NCI-H2227 treated with DMSO at 0.1 percent for 48 hours (cell line): ENCODE data around the gene TSTD1.
A peak's percentile ranks its signal among the peaks of the same experiment; 100 is the strongest.
"Not testable (repeated sequence)": the region's sequence is repeated elsewhere in the genome, so short reads cannot be mapped to it uniquely, and the experiment has no call there.

ENCODE experiments used
- DNase-seq: peaks from one replicate; lab custom pipeline; 2025; lab: John Stamatoyannopoulos, UW

The TSTD1 gene

GRCh38 chr1:161068306-161069234, 29.8 kb upstream of the TSTD1 start:
- DNase-seq: no peak

- no peak for DNase-seq
Measured at GRCh38 chr1:161066694-161067093, 27.9 kb upstream of the TSTD1 start.

GRCh38 chr1:161065681-161066080, 26.9 kb upstream of the TSTD1 start:
- not testable (repeated sequence) for DNase-seq

- DNase-seq: not testable (repeated sequence)
Measured at GRCh38 chr1:161063936-161064335, 25.2 kb upstream of the TSTD1 start.

GRCh38 chr1:161061419-161061818, 22.7 kb upstream of the TSTD1 start:
- no peak for DNase-seq

- no peak for DNase-seq
Measured at GRCh38 chr1:161059293-161059692, 20.5 kb upstream of the TSTD1 start.

GRCh38 chr1:161054805-161055204, 16.0 kb upstream of the TSTD1 start:
- no peak for DNase-seq

- no peak for DNase-seq
Measured at GRCh38 chr1:161054232-161054631, 15.5 kb upstream of the TSTD1 start.

GRCh38 chr1:161052899-161053298, 14.1 kb upstream of the TSTD1 start:
- DNase-seq: no peak

GRCh38 chr1:161051219-161051618, 12.5 kb upstream of the TSTD1 start:
- no peak for DNase-seq

- no peak for DNase-seq
Measured at GRCh38 chr1:161048949-161049722, 10.4 kb upstream of the TSTD1 start.

- DNase-seq: no peak
Measured at GRCh38 chr1:161047436-161048420, 9.0 kb upstream of the TSTD1 start.

- no peak for DNase-seq
Measured at GRCh38 chr1:161046605-161047228, 8.0 kb upstream of the TSTD1 start.

- DNase-seq: peak; percentile 98
Measured at GRCh38 chr1:161045736-161046604, 7.2 kb upstream of the TSTD1 start, which contains the start of gene USF1. Gene USF1 (minus strand): TSS chr1:161045977. CDS start chr1:161043275, 2,702 bp downstream.

GRCh38 chr1:161044908-161045735, 6.4 kb upstream of the TSTD1 start:
- DNase-seq: peak; percentile 58

GRCh38 chr1:161044535-161044907, 5.8 kb upstream of the TSTD1 start:
- DNase-seq: no peak

GRCh38 chr1:161039546-161039945, 782 bp upstream of the TSTD1 start:
- DNase-seq: no peak

- DNase-seq: no peak
Measured at GRCh38 chr1:161039154-161039545, 386 bp upstream of the TSTD1 start.
